Heart left ventricle (tissue), 13 donors: ENCODE data around the gene ESYT2.

ENCODE experiments used
- POLR2A ChIP-seq, 2 donors: fragments of 450-650 bp; IDR thresholded peaks; one replicate each; pipeline ENCODE4 v1.6.1; 2017; ENCODE audit warnings: antibody characterized with exemption in 2 of 2, mild to moderate bottlenecking in 2 of 2, moderate library complexity in 2 of 2
- TF ChIP-seq, protein P1 (sequence below), 12 donors: fragments of 200-600 bp; sonication (generic) in 4 of 12; IDR thresholded peaks; one replicate each; pipeline versions ENCODE4 v1.5.0 to v1.8.0; 2018 to 2022; ENCODE audit warnings: antibody characterized with exemption in 12 of 12, mild to moderate bottlenecking in 5 of 12
- donor health status: ischemic (EF 13 %, LVEDD 7.1; RV severe dilation, severe dysfunction).
- donor health status: DM: no; HTN: yes; CAD: no.
- donor health status: DM: no; HTN: no; CAD: no.
- donor health status: ischemic (EF 25% LVEDD 6.9; RV normal size, moderate dysfunction).
- donor health status: ischemic (EF 25% LVEDD 5.7; RV mildly dilated, moderate dysfunction).
- donor health status: ischemic (EF 35%, LVEDD 5.7; RV mildly dilated, moderate dysfunction).
- donor health status: nonischemic (EF 11% LVEDD 7.7; RV severe dilation, severe dysfunction).
- donor health status: DM: yes; HTN: yes; CAD: no.
- donor health status: PGD.
- donor health status: ischemic (EF 29% LVEDD 5.4; RV normal size, mild dysfunction).
- donor health status: nonischemic (EF 23%, LVEDD 6.1; RV moderate dilation, normal function).

DNA sequence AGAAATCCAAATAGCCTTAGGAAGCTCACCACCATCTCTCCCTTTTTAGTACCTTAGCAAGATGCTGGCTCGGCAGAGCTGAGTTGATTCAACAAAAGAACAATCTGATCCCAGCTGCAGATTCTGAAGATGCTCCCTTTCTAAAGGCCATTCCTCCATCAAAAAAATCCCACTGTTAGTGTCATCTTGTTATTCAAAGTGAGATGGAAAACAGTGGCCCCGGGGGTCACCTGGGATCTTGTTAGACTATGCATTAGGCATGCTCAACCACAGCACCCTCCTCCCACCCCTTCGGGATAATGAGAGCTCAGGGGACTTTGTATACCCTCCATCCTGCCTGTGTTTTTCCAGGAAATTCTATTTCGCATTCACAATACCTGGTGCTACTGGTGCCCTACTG is 127.1 kb downstream of the ESYT2 start:
- TF ChIP-seq, protein P1, sequence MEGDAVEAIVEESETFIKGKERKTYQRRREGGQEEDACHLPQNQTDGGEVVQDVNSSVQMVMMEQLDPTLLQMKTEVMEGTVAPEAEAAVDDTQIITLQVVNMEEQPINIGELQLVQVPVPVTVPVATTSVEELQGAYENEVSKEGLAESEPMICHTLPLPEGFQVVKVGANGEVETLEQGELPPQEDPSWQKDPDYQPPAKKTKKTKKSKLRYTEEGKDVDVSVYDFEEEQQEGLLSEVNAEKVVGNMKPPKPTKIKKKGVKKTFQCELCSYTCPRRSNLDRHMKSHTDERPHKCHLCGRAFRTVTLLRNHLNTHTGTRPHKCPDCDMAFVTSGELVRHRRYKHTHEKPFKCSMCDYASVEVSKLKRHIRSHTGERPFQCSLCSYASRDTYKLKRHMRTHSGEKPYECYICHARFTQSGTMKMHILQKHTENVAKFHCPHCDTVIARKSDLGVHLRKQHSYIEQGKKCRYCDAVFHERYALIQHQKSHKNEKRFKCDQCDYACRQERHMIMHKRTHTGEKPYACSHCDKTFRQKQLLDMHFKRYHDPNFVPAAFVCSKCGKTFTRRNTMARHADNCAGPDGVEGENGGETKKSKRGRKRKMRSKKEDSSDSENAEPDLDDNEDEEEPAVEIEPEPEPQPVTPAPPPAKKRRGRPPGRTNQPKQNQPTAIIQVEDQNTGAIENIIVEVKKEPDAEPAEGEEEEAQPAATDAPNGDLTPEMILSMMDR (IDR thresholded peaks at IDR 0.05) = no peak
- no peak for TF ChIP-seq POLR2A (IDR thresholded peaks at IDR 0.05)
